Omental fat pad (tissue), 4 donors: Measurements from ENCODE around the gene GAB2. TPM values are rescaled to one million over a fixed set of nuclear protein-coding genes. Genes with fewer than 3 reads are reported as not detected.

Experiments
- ATAC-seq: fragments of 150-250 bp; one replicate; pipeline ENCODE4 v1.9.1; 2016; ENCODE audit warnings: mild to moderate bottlenecking, moderate library complexity; ENCODE audit not compliant: low FRiP score
- DNase-seq: peaks from one replicate; pipeline ENCODE4 v3.0.0-alpha.2; 2019; ENCODE audit warnings: low spot score
- CTCF ChIP-seq, 3 donors: fragments of 450-650 bp; IDR thresholded peaks; one replicate each; pipeline ENCODE4 v1.5.1; 2016 to 2017; ENCODE audit warnings: antibody characterized with exemption in 3 of 3, mild to moderate bottlenecking in 3 of 3, moderate library complexity in 2 of 3
- total RNA-seq, 4 donors: library from RNA; depleted of rRNA; stranded (reverse); fragments of >200 nt; gene quantifications; one replicate each; pipeline ENCODE4 v1.1.0, GENCODE V29; 2016

GAB2 gene
- total RNA-seq, 4 donors from 2014 or later: 25.3 to 97.7 (median 36.1) TPM

- ATAC-seq (no peak), DNase-seq (no peak)
- TF ChIP-seq CTCF (IDR thresholded peaks at IDR 0.05): no peak
These were observed 66.9 kb downstream of the GAB2 start for GRCh38 chr11:78350646-78351165.

GRCh38 chr11:78350091-78350645 is 67.5 kb downstream of the GAB2 start:
- no peak for ATAC-seq
- no peak for TF ChIP-seq CTCF (IDR thresholded peaks at IDR 0.05)
- no peak for DNase-seq

- TF ChIP-seq CTCF (IDR thresholded peaks at IDR 0.05): no peak
- DNase-seq: no peak
- ATAC-seq: no peak
These were observed 68.0 kb downstream of the GAB2 start for GRCh38 chr11:78349624-78350023.

- DNase-seq (no peak), ATAC-seq (no peak)
- no peak for TF ChIP-seq CTCF (IDR thresholded peaks at IDR 0.05)
These were observed 68.5 kb downstream of the GAB2 start for GRCh38 chr11:78349114-78349513.

GRCh38 chr11:78347956-78348355 is 69.7 kb downstream of the GAB2 start:
- DNase-seq: no peak
- no peak for ATAC-seq
- TF ChIP-seq CTCF (IDR thresholded peaks at IDR 0.05): no peak

- no peak for TF ChIP-seq CTCF (IDR thresholded peaks at IDR 0.05)
- ATAC-seq (no peak), DNase-seq (no peak)
These were observed 70.8 kb downstream of the GAB2 start for GRCh38 chr11:78346799-78347198.

GRCh38 chr11:78345450-78345849 is 72.2 kb downstream of the GAB2 start:
- no peak for TF ChIP-seq CTCF (IDR thresholded peaks at IDR 0.05)
- DNase-seq: no peak
- ATAC-seq: no peak
